HG03108 (cell line): Measurements from ENCODE around the gene PHF13.

Experiments used
- ATAC-seq: cut with Tn5 transposase; IDR thresholded peaks from one replicate; pipeline ENCODE4 v1.9.1; 2021; ENCODE audit warnings: moderate library complexity; ENCODE audit not compliant: unreplicated experiment

The PHF13 gene

DNA sequence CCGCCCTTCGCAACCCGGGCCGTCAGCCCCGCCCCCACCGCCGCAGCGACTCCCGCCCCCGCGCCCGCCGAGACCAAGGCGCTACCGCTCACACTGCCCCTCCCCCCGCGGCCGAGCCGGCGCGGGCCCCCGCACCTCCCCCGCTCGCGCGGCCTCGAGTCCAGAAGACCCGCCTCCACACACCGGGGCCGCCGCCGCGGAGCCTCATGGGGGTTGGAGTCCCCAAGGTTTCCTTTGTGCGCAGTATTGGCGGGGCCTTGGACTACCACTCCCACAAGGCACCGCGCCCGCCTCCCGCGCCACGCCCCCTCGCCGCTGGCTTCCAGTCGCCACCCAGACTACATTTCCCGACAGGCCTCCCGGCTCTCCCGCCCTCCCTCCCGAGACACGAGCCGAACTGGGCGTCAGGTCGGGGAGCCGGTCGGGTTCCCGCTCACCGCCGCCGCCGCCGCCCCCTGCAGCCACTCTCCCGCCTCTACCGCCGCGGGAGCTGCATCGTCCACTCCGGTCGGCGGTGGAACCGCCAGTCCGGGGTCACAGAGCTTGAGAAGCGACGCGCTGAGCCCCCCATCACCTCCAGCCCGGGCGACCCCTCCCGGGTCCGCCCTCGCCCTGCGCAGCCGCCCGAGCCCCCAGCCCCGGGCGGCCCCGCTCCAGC is at the start of gene PHF13:
PHF13 (plus strand) TSS at position 371 of the 658 bp plus-strand sequence. CDS start 336 bp downstream, outside the sequence.
- peak; percentile 89 for ATAC-seq

DNA sequence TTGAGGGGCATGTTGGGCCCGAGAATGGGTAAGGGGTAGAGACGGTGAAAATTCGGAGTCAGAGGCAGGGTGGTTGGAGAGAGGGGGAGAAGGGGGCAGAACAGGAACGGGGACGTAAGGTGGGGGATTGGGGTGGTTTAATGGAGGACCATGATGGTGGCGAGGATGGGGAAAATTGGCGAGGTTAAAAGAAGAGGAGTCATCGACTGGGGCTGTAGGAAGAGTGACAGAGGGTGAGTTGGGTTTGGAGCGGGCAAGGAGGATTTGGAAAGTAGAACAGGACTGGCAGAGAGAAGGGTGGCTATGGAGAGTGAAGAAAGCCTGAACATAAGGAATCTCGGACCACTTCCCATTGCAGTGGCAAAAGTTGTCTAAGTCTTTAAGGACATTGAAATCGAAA is 44.5 kb upstream of the PHF13 start:
- no peak for ATAC-seq

DNA sequence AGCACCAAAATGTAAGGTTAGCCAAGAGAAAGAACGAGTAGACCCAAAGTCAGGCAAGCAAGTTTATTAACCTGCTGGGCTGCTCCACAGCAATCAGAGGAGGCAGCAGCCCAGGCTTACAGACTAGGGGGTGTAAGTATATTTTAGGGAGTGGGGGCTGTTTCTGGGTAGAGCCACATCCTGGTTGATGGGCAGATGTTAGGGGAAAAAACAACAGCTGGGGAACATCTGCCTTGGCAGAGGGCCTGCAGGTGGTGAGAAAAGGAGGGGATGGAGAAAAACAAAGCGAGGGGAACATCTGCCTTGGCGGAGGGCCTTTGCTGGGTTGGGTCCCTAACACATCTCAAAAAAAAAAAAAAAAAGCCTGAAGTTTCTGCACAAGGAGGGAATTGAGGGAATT is 43.4 kb upstream of the PHF13 start:
- ATAC-seq = no peak

DNA sequence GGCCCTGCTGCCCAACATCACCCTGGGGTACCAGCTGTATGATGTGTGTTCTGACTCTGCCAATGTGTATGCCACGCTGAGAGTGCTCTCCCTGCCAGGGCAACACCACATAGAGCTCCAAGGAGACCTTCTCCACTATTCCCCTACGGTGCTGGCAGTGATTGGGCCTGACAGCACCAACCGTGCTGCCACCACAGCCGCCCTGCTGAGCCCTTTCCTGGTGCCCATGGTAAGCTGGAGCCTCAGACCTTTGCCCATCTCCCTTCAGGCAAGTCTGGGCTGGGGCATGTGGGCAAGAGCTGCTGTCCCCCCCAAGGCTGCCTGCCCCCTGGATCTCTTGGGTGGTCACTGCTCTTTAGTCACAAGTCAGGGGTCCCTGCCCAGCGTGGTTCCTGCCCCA is 42.5 kb upstream of the PHF13 start:
- no peak for ATAC-seq

DNA sequence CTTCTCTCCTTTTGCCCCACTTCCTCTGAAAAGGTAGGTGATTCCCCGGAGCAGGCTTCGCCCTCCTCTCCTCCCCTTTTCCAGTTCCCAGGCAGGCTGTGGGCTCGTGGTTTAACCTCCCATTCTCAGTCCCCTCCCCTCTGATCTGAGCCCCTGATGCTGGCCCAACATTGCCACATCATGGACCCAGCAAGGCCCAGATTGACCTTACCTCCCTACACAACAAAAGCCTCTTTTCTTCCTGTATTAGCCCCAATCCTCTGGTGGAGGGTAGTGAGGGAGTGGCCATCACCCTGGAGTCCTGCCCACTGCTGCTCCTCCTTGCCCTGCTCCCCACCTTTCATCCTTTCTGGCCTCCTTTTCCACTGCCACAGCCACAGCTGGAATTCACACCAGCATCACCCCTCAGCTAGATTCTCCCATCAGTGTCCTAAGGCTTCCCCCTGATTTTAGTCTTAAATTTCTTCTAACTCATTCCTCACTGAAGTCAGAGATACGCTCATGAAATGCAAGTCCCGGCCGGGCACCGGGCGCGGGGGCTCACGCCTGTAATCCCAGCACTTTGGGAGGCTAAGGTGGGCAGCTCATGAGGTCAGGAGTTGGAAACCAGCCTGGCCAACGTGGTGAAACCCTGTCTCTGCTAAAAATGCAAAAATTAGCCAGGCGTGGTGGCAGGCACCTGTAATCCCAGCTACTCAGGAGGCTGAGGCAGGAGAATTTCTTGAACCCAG is 40.7 kb upstream of the PHF13 start:
- ATAC-seq = no peak

DNA sequence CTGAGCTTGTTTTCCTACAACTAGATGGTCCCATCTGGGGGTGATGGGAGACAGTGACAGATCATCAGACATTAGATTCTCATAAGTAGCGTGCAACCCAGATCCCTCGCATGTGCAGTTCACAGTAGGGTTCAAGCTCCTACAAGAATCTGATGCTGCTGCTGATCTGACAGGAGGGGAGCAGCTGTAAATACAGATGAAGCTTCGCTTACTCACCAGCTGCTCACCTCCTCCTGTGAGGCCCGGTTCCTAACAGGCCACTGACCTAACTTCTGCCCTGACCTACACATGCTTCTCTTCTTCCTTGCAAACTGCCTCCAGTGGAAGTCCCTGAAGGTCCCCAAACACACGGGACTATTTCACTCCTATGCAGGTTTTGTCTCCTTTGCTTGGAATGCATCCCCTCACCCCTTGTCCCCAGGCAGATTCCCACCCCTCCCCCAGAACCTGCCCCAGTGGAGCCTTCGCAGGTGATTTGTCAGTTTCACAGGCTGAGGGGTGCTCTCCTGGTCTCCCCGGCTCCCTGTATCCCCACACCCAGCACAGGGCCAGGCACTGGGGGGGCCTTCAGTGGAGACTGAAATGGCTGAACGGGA is 39.4 kb upstream of the PHF13 start:
- ATAC-seq = no peak

DNA sequence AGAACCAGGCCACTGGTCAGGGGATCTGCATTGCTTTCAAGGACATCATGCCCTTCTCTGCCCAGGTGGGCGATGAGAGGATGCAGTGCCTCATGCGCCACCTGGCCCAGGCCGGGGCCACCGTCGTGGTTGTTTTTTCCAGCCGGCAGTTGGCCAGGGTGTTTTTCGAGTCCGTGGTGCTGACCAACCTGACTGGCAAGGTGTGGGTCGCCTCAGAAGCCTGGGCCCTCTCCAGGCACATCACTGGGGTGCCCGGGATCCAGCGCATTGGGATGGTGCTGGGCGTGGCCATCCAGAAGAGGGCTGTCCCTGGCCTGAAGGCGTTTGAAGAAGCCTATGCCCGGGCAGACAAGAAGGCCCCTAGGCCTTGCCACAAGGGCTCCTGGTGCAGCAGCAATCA is 38.7 kb upstream of the PHF13 start:
- ATAC-seq = no peak

DNA sequence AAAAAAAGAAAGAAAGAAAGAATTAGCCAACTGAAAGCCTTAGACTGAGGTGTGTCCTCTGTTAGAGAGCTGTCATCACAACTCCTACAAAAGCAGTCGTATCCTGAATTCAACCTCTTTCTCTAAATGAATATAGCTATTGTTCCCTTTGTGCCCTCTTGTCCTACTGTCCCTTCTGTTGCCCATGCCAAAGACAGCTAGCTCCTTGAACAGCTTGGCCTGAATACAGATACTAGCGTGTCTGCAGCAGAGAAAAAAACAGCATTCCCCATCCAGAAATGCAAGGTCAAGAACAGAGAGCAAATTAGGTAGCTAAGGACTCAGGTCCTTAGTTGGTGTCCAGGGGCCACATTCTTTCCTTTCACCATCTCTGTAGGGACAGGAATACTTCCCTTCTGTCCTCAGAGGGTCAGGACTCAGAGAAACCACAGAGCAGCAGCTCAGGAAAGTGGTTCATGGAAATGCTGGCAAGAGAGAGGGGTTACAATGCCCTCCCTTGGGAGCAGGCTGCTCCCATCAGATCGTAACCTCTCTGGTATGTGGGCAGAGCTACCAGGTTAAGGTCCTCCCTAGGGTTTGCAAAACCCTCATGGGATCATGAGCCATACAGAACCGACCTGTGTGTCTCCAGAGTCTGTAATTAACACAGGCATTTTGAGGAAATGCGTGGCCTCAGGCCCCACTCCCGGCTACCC is 35.6 kb upstream of the PHF13 start:
- no peak for ATAC-seq

DNA sequence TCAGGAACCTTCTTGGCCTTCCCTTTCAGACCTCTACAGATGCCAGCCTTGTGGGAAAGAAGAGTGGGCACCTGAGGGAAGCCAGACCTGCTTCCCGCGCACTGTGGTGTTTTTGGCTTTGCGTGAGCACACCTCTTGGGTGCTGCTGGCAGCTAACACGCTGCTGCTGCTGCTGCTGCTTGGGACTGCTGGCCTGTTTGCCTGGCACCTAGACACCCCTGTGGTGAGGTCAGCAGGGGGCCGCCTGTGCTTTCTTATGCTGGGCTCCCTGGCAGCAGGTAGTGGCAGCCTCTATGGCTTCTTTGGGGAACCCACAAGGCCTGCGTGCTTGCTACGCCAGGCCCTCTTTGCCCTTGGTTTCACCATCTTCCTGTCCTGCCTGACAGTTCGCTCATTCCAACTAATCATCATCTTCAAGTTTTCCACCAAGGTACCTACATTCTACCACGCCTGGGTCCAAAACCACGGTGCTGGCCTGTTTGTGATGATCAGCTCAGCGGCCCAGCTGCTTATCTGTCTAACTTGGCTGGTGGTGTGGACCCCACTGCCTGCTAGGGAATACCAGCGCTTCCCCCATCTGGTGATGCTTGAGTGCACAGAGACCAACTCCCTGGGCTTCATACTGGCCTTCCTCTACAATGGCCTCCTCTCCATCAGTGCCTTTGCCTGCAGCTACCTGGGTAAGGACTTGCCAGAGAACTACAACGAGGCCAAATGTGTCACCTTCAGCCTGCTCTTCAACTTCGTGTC is 34.7 kb upstream of the PHF13 start:
- no peak for ATAC-seq

DNA sequence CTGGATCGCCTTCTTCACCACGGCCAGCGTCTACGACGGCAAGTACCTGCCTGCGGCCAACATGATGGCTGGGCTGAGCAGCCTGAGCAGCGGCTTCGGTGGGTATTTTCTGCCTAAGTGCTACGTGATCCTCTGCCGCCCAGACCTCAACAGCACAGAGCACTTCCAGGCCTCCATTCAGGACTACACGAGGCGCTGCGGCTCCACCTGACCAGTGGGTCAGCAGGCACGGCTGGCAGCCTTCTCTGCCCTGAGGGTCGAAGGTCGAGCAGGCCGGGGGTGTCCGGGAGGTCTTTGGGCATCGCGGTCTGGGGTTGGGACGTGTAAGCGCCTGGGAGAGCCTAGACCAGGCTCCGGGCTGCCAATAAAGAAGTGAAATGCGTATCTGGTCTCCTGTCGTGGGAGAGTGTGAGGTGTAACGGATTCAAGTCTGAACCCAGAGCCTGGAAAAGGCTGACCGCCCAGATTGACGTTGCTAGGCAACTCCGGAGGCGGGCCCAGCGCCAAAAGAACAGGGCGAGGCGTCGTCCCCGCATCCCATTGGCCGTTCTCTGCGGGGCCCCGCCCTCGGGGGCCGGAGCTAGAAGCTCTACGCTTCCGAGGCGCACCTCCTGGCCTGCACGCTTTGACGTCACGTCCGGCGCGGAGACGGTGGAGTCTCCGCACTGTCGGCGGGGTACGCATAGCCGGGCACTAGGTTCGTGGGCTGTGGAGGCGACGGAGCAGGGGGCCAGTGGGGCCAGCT is 34.0 kb upstream of the PHF13 start, which contains the start of gene ZBTB48:
ZBTB48 (plus strand) TSS at position 621 of the 745 bp plus-strand sequence. CDS start 616 bp downstream, outside the sequence.
- peak; percentile 94 for ATAC-seq

DNA sequence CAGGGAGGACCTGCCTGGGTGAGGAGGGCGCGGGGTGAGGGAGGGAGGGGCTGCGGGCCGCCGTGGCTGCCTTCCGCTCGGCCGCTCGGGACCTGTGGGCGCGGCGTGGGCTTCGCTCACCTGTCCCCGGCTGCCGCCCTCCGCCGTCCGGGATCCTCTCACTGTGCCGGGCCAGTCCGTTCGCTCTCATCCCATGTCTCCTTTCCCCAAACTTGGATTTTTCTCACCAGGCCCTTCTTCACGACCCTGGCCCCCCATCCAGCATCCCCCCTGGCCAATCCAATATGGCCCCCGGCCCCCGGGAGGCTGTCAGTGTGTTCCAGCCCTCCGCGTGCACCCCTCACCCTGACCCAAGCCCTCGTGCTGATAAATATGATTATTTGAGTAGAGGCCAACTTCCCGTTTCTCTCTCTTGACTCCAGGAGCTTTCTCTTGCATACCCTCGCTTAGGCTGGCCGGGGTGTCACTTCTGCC is 33.4 kb upstream of the PHF13 start:
- ATAC-seq = no peak

DNA sequence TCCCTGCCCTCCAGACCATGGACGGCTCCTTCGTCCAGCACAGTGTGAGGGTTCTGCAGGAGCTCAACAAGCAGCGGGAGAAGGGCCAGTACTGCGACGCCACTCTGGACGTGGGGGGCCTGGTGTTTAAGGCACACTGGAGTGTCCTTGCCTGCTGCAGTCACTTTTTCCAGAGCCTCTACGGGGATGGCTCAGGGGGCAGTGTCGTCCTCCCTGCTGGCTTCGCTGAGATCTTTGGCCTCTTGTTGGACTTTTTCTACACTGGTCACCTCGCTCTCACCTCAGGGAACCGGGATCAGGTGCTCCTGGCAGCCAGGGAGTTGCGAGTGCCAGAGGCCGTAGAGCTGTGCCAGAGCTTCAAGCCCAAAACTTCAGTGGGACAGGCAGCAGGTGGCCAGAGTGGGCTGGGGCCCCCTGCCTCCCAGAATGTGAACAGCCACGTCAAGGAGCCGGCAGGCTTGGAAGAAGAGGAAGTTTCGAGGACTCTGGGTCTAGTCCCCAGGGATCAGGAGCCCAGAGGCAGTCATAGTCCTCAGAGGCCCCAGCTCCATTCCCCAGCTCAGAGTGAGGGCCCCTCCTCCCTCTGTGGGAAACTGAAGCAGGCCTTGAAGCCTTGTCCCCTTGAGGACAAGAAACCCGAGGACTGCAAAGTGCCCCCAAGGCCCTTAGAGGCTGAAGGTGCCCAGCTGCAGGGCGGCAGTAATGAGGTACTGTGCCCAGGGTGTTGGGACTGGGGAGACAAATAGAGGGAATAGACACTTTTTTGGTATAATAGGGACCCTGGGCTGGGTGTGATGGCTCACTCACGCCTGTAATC is 32.7 kb upstream of the PHF13 start:
- no peak for ATAC-seq

DNA sequence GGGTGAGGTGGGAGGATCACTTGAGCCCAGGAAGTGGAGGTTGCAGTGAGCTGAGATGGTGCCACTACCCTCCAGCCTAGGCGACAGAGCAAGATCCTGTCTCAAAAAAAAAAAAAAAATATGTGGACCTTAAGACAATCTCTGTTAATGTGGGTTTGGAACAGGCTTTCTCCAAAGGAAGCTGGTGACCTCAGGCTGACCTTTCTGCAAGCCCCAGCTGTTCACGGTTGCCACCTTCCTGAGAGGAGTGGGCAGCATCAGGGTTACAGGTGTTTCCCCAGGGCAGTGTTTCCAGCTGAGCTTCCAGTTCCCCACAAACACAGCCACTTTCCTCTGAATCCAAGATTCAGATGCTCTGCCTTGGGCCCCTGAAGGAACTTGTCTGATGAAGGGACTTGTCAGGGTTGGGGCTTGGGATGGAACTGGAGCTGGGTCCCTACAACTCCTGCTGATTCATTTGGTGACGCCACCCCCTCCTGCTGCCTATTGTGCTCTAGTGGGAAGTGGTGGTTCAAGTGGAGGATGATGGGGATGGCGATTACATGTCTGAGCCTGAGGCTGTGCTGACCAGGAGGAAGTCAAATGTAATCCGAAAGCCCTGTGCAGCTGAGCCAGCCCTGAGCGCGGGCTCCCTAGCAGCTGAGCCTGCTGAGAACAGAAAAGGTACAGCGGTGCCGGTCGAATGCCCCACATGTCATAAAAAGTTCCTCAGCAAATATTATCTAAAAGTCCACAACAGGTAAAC is 31.8 kb upstream of the PHF13 start:
- no peak for ATAC-seq

DNA sequence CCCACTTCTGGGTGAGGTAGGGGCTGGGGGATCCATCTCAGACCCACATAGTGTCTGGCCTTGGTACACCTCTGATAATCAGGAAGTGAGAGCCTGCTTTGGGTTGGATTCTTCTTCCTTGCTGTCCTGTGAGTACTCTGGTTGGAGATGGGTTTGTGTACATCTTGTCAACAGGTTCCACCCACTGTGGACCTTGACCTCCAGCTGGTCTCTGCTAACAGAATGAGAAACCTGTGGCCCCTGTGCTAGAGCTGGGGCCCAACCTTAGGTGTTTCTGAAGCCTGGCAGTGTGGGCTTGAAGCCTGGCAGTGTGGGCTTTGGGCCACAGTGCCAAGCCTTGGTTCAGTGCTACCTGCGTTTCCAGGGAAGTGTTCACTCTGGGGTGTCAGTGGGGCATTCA is 31.2 kb upstream of the PHF13 start:
- ATAC-seq = no peak

DNA sequence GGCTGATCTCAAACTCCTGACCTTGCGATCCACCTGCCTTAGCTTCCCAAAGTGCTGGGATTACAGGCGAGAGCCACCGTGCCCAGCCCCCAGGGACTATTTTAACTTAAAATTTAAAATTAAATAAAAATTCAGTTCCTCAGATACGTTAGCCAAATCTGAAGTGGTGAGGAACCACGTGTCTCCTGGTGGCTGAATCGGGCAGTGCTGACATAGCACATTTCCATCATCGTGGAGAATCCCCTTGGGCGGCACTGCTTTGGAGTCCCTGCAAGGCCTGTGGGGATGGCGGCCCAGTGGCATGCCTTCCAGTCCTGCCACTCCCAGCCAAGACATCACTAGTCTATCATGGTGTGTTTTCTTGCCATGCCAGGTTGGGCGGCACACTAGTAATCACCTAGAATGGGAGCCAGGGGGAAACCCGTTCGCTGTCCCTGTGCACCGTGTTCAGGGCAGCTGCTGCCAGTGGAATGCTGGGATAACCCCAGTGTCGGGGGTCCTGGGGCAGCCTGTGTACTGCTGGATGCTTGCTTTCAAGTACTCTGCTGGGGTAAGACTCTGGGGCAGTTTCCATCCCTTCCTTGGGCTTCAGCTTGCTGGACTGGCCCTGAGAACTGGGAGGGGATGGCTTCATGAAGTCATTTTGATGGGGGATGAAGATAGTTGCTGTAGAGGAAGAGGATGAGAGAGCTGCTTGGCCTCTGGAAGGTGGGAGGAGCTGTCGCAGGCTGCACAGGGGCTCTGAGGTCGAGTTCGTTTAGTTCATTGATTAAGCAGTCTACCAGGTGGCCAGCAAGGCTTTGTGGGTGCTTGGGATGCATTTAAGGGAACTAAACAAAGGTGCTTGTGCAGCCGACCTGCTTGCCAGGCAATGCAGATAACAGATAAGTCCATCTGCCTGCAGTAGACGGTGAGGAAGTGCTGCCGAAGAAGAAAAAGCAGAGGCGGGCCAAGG is 29.1 kb upstream of the PHF13 start:
- ATAC-seq = no peak

DNA sequence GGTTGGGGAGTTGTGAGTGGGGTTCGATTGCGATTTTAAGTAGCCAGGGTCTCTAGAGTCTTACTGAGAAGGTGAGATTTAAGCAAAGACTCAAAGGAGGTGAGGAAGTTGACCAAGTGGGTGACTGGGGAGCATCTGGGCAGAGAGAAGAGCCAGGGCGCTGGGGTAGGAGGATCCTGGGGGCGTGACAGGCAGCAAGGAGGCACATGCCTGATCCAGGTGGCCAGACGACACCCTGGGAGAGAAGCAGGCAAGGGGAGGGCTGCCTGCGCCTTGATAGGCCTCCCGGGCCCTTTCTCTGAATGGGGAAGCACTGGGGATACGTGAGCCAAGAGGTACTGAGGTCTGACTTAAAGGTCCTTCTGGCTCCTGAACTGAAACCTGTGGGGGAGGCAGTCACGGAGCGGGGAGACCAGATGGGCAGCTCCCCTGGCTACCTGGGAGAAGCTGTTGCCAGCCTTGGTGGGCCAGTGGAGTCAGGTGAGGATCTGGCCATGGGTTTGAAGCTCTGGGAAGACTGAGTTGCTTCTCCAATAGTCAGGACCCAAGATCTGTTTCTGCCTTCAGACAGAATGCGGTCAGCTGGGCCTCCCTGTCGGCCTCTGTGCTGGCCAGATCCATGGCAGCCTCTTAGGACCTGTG is 28.3 kb upstream of the PHF13 start:
- ATAC-seq = no peak

DNA sequence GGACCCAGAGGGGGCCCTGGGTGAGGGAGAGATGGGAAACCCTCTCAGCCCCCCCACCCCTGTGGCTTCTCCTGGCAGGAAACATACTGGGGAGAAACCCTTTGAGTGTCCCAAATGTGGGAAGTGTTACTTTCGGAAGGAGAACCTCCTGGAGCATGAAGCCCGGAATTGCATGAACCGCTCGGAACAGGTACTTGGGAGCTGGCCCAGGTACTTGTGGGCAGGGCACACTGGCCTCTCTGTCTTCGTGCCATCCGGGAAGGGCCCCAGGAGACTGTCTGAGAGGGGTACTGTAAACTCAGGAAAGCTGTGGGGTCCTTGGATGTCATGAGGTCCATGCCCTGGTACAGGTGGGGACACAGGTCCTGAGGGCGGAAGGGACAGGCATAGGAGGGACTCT is 27.7 kb upstream of the PHF13 start:
- no peak for ATAC-seq
